SK-N-SH (cell line): ENCODE measurements around the gene GALNT13. TPM values are rescaled to one million over a fixed set of nuclear protein-coding genes. Genes with fewer than 3 reads are reported as not detected.

Source experiments
- EZH2phosphoT487 ChIP-seq: fragments of 200-600 bp; sonication (generic); IDR thresholded peaks from 2 replicates; pipeline ENCODE4 v1.6.1; 2017; ENCODE audit warnings: low read depth, mixed run types, mild to moderate bottlenecking, antibody characterized with exemption, moderate library complexity, borderline replicate concordance
- GABPA ChIP-seq: IDR thresholded peaks from 2 replicates; pipeline ENCODE4 v1.4.0; 2012; ENCODE audit warnings: low read depth, mild to moderate bottlenecking
- GATA2 ChIP-seq: sonication (generic); formaldehyde crosslinking; IDR thresholded peaks from 2 replicates; pipeline ENCODE4 v1.5.0; 2020; ENCODE audit warnings: mild to moderate bottlenecking, missing genetic modification reagents
- TEAD4 ChIP-seq: IDR thresholded peaks from 2 replicates; pipeline ENCODE4 v1.4.0; 2012; ENCODE audit warnings: mild to moderate bottlenecking, borderline replicate concordance; ENCODE audit not compliant: insufficient read depth
- polyA plus RNA-seq, 3 experiments: library from polyadenylated mRNA; depleted of rRNA; stranded (reverse); fragments of >200 nt; gene quantifications; 2 replicates each; pipeline ENCODE4 v1.2.3, GENCODE V29; 2012
- TF ChIP-seq, protein P1 (sequence below): IDR thresholded peaks from 2 replicates; pipeline ENCODE4 v1.4.0; 2012; ENCODE audit warnings: low read depth, borderline replicate concordance

The GALNT13 gene
- polyA plus RNA-seq, 1 of the 3 experiments (the other 2 are of a cell fraction), result 0.33 TPM

DNA sequence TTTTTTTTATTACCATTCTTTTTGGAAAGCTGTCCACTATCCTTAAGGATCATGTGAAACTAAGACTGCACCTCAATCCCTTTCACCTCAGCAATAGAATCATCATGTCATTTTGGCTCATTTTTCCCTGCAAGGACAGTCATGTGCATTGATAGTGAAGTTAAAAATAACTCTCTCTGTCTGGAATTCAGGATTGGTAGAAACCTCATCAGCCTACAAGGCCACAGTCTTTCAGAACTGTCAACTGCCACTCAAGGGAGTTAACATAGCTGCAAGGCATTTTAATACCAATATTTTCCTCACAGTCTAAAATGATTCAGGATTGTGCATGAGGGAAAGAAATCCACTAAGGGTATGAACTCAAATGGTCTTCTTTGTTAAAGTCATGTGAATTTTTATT lies 625.3 kb downstream of the GALNT13 start (continued):
- TF ChIP-seq, protein P1, sequence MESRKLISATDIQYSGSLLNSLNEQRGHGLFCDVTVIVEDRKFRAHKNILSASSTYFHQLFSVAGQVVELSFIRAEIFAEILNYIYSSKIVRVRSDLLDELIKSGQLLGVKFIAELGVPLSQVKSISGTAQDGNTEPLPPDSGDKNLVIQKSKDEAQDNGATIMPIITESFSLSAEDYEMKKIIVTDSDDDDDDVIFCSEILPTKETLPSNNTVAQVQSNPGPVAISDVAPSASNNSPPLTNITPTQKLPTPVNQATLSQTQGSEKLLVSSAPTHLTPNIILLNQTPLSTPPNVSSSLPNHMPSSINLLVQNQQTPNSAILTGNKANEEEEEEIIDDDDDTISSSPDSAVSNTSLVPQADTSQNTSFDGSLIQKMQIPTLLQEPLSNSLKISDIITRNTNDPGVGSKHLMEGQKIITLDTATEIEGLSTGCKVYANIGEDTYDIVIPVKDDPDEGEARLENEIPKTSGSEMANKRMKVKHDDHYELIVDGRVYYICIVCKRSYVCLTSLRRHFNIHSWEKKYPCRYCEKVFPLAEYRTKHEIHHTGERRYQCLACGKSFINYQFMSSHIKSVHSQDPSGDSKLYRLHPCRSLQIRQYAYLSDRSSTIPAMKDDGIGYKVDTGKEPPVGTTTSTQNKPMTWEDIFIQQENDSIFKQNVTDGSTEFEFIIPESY, result no peak
- TF ChIP-seq TEAD4 (no peak), EZH2phosphoT487 (no peak), GABPA (no peak), GATA2 (CRISPR knock-in tag) (no peak)
